ENCODE data around the gene LRRC7. TPM values are rescaled to one million over a fixed set of nuclear protein-coding genes. Genes with fewer than 3 reads are reported as not detected.

Gene LRRC7
- total and polyA plus RNA-seq, 8 donors = 0.12 to 2.2 (median 0.90) TPM

DNA sequence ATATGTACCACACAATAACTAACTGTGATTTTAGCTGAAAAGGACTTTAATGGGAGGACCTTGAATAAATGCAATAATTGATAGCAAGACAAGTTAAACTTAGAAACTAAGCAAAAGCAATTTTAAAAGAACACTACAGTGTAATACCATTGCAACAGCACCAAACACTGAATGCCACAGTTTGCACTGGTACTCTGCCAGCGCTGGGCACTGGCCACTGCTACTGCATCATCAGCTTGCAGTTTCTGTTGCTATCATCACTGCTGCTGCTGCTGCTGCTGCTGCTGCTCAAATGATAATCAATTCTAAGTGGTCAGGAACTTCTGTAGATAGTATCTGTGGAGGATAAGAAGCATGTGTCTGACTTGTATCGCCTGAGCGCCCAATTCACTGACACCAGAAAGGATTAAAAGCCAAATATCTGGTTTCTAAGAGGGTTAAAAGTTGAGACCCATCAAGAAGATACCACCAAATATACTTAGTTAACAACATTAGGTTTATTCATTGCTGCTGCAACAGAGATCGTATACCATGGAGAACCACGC lies 330.8 kb downstream of the LRRC7 start:
- WGBS, 2 donors = 65 to 87% methylated on average over 5 of the region's 5 CpGs
- ATAC-seq (no peak), FAIRE-seq (no peak), DNase-seq (no peak)
- H3K4me3 ChIP-seq = no peak overlapping the region
- no peak overlapping the region for H3K27ac ChIP-seq
- no peaks in the 10 kb centered on the region for H3K4me1 ChIP-seq
- H3K36me3 ChIP-seq = no peaks in the 10 kb centered on the region
- intact Hi-C loops (cut with DNase I) = no loop called here
- H3K9me3 ChIP-seq = no peaks in the 10 kb centered on the region
- TF ChIP-seq, protein P1, sequence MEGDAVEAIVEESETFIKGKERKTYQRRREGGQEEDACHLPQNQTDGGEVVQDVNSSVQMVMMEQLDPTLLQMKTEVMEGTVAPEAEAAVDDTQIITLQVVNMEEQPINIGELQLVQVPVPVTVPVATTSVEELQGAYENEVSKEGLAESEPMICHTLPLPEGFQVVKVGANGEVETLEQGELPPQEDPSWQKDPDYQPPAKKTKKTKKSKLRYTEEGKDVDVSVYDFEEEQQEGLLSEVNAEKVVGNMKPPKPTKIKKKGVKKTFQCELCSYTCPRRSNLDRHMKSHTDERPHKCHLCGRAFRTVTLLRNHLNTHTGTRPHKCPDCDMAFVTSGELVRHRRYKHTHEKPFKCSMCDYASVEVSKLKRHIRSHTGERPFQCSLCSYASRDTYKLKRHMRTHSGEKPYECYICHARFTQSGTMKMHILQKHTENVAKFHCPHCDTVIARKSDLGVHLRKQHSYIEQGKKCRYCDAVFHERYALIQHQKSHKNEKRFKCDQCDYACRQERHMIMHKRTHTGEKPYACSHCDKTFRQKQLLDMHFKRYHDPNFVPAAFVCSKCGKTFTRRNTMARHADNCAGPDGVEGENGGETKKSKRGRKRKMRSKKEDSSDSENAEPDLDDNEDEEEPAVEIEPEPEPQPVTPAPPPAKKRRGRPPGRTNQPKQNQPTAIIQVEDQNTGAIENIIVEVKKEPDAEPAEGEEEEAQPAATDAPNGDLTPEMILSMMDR (IDR thresholded peaks at IDR 0.05) = no peak
- no peaks in the 10 kb centered on the region for H3K27me3 ChIP-seq

DNA sequence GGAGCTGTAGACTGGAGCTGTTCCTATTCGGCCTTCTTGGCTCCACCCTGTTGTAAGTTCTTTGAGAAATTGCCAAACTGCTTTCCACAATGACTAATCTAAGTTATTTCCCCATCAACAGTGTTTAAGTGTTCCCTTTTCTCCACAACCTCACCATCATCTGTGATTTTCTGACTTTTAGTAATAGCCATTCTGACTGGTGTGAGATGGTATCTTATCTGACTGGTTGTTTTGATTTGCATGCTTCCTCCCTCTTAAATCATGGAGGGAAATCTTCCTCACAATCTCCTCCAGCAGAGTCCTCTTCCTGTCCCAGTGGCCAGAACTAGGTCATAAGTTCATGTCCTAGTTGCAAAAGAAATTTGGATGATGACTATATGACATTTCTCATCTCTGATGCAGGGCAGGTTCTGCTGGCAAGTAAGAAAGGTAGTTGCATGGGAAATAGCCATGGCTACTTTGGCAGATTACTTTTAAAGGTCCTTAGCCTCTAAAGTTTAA lies 343.6 kb downstream of the LRRC7 start:
- TF ChIP-seq, protein P1 (IDR thresholded peaks at IDR 0.05) = no peak
- Histone ChIP-seq H3K27me3 (no peaks in the 10 kb centered on the region), H3K36me3 (no peaks in the 10 kb centered on the region), H3K4me1 (no peaks in the 10 kb centered on the region), H3K9me3 (no peaks in the 10 kb centered on the region), H3K4me3 (no peak overlapping the region), H3K27ac (no peak overlapping the region)
- intact Hi-C loops (cut with DNase I) = no loop called here
- peak in 2 of 4 donors; percentile 19 to 47 for ATAC-seq
- WGBS, 2 donors = 38 to 50% methylated on average over 1 of the region's 1 CpG
- no peak for DNase-seq
- FAIRE-seq = no peak

DNA sequence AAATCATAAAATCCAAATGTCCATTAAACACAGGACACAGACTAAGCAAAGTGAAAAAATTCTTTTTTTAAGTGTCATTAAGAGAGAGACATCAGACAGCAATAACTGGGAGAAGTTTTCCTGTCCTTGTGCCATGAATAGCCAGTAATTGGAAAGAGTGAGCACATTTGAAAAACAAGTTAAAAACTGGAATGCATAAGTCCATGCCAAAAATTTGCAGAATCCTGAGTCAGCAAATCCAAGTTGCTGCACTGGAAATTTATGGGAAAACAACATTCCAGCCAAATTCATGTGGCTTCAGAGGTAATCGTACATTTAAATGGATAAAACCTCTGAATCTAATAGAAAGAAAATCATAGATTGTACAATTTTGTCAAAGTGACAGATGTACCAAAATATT lies 346.3 kb downstream of the LRRC7 start:
- Histone ChIP-seq H3K36me3 (no peaks in the 10 kb centered on the region), H3K27me3 (no peaks in the 10 kb centered on the region), H3K4me1 (no peaks in the 10 kb centered on the region), H3K9me3 (no peaks in the 10 kb centered on the region), H3K27ac (no peak overlapping the region), H3K4me3 (no peak overlapping the region)
- intact Hi-C loops (cut with DNase I) = no loop called here
- FAIRE-seq = no peak
- WGBS, 2 donors = 38 to 44% methylated on average over 1 of the region's 1 CpG
- ATAC-seq = no peak
- TF ChIP-seq, protein P1 (IDR thresholded peaks at IDR 0.05) = no peak
- DNase-seq = no peak

DNA sequence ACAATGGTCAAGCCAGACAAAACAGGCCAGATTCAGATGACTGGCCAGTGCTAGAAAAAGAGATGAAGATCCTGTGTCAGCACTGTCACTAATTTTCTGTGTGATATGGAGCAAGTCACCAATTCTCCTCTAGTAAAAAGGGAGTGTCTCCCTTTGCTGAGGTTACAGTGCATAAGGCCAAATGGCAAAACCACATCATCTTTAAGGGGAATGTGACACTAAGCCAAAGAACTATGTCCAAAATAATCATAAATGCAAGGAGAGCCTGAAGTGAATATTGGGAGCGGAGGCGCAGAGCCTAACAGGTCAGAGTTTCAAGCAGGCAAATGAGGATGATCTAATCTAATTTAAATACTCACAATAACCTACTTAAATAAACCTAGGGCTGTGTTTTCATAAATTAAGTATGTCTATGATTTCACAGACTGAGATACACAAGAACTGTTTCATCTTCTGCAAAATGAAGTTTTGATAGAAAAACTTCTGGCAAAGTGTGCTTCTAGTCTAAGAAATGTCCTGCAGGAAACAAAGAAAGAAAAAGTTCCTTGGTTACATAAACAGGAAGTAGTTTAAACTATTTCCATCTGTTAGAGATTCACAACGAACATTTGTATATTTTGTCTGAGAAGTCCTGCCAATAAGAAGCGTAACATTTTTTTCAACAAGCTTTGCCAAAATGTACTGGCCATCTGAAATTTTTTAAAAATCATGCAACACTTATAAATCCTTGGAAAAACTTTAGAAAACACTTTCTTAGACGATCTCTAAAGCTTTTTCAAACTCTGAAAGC lies 347.4 kb downstream of the LRRC7 start:
- TF ChIP-seq, protein P1 (IDR thresholded peaks at IDR 0.05) = no peak
- DNase-seq = no peak
- Histone ChIP-seq H3K27me3 (no peaks in the 10 kb centered on the region), H3K4me3 (no peak overlapping the region), H3K27ac (no peak overlapping the region), H3K4me1 (no peaks in the 10 kb centered on the region), H3K9me3 (no peaks in the 10 kb centered on the region), H3K36me3 (no peaks in the 10 kb centered on the region)
- no peak for FAIRE-seq
- intact Hi-C loops (cut with DNase I) = no loop called here
- ATAC-seq = no peak
- WGBS, 2 donors = 52 to 60% methylated on average over 5 of the region's 5 CpGs

Data from pancreas (tissue), 10 donors.